ENCODE data around the gene ZNF488.
"Not testable (repeated sequence)": the region's sequence is repeated elsewhere in the genome, so short reads cannot be mapped to it uniquely, and the experiment has no call there.

Gene ZNF488, protein sequence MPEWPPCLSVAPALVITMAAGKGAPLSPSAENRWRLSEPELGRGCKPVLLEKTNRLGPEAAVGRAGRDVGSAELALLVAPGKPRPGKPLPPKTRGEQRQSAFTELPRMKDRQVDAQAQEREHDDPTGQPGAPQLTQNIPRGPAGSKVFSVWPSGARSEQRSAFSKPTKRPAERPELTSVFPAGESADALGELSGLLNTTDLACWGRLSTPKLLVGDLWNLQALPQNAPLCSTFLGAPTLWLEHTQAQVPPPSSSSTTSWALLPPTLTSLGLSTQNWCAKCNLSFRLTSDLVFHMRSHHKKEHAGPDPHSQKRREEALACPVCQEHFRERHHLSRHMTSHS

DNA sequence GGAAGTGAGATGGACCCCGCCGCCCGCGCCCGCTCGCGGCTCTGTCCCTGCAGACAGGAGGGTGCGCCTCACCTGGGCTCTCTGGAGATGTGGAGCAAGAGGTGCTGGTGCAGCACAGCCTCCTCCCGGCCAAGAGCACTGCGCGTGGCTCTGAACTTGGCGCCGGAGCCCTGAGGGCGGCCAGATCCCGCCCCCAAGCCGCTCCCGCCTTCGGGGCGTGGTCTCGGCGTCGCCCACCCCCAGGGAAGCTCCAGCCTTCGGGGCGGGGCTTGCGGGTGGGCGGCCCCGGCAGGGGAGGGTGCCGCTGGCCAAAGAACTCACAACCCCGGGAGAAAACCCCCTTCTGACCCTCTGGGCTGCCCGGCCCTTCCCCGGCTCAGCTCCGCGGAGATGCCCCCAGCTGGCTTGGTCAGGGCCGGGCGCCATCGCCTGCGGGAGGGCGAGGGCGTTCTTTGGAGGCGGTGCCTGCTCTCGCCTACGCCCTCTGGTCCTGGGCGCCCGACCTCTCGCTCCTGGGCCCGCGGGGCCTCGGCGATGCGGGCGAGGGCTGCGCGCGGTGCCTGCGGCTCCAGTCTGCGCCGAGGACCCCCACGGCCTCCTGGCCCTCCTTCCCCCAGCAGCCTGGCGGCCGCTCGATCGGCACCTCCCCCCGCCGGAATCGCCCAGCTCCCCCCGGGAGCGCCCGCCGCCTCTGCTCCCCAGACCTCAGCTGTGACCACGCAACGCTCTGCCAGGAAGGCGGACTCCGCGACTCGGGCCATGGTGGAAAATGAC lies at the start of gene ZNF488:
TSS of gene ZNF488 (minus strand) at position 146 of the 774 bp plus-strand sequence. CDS start 15,464 bp downstream, outside the sequence.
- peak; percentile 54 for DNase-seq

DNA sequence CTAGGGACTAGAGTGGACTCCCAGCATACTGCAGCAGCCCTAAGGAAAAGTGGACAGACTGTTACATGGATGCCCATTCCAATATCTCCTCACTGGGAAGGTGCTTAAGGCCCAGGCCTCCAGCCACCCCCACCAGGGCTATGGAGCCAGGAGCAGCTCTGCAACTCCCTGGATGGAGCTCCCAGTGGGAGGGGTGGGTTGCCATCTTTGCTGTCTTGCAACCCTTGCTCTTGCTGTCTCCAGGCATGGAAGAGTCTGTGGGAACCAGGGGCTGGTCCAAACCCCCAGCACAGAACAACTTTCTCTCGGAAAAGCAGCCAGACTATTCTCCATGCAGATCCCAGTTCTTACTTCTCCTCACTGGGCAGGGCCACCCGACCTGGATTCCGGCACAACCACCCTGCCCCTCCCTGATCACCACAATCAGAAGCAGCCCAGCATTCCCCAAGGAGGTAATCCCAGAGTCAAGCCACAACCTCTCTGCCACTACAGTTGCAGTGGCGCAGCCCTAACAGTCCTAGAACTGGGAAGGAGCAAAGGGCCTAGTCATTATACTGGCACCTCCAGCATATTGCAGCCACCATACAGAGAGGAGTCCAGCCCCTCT lies 41.8 kb upstream of the ZNF488 start:
- no peak for DNase-seq

DNA sequence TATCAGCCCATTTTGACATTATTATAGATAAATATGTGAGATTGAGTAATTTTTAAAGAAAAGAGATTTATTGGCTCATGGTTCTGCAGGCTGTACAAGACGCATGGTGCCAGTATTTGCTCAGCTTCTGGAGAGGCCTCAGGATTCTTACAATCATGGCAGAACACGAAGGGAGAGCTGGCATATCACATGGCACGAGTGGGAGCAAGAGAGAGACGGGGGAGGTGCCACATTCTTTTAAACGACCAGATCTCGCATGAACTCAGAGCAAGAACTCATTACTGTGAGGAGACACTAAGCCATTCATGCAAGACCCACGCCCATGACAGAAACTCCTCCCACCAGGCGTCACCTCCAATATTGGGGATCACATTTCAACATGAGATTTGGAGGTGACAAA lies 40.1 kb upstream of the ZNF488 start:
- no peak for DNase-seq

DNA sequence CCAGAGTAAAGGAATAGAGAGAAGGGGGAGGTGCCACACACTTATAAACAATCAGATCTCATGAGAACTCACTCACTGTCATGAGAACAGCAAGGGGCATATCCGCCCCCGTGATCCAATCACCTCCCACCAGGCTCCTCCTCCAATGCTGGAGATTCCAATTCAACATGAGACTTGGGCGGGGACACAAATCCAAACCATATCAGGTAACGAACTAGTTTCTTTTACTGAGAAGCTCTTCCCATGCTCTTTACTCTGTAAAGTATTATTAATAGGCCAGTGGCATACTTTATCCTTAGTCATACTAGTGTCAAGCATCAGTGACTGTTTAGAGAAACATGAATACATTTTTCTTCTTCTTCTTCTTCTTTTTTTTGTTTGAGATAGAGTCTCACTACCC lies 39.4 kb upstream of the ZNF488 start:
- peak; percentile 15 for DNase-seq

DNA sequence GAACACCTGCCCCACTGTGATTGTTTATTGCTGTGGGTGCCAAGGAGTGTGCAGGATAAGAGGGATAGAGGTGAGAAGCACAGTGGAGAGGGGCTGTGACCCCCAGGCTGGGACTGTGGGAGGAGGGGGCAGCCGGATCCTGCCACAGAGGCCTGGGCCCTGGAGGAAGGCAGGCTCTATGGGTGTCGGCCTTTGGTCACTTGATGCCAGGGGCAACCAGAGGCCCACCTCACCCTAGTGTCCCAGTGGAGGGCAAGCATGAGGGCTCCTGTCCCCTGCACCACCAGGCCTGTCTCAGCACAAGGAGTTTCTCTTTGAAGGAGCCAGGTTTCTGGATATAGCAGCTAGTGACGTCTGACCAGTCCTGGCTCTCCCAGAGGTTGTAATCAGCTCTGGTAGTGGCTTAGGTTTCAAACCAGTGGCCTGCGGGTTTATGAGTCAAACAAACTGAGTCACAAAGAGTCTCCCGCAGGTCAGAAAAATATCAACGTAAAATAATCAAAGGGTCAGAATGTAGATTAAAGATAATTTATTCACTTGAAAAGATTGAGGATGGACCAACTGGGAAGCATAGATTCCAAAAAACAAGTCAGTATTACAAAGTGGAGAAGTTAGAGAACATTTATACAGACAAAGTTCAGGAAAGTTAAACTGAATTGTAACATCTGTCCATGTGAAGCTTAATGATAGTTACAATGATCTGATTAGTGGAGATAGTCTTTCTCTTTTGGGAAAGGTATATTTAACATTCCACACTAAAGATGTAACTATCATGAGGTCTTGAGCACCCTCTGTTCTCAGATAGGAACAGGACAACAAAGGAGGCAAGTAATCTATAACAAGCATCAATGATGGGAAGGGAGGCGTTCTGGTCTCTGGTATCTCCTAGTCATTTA lies 37.2 kb upstream of the ZNF488 start:
- DNase-seq = peak; percentile 80

DNA sequence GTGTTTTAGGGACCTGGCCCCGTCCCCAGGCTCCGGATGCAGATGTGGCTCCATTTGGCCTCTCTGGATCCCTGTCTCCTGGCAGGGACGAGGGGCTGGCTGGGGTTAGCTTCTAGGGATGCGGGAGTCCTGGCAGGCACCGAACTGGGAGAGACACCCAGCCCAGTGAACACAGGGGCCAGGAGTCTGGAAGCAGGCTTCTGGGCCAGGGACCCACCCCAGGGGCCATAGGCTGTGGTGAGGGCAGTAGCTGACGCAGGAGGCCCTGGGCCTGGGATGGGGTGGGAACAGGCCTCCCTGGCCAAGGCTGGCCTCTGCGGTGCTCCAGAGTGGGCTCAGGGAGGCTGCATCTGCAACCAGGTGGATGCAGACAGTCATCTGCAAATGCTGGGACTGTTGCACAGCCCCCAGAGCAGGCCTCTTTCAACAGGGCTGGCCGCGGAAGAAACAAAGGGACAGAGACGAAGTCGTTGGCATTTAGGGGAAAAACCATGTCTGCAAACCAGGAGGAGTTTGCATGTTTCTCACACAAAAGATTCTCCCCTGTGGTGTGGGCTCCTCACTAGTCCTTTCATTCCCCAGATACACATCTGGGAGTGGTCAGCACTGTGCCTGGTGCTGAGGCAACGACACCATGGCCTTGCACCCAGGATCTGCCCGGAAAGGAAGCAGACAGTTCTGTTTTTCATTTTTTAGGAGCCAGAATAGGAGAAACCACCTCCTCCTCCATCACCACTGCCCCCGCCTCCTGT lies 36.4 kb upstream of the ZNF488 start:
- DNase-seq = no peak

DNA sequence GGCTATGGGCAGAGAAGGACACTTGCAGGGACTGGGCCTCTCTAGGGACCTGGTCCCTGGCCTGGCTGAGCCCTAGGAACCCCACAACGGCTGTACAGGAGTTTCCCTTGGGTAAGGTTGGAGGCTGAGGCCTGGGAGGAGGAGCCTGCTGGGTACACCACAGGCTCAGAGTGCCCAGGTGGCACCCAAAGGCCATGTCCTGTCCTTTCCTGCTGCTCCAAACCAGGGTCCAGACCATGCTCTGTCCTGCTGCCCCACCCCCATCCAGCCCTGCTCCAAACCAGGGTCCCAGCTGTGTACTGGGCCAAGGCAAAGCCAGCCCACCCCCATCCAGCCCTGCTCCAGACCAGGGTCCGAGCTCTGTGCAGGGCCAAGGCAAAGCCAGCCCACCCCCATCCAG lies 35.3 kb upstream of the ZNF488 start:
- no peak for DNase-seq

DNA sequence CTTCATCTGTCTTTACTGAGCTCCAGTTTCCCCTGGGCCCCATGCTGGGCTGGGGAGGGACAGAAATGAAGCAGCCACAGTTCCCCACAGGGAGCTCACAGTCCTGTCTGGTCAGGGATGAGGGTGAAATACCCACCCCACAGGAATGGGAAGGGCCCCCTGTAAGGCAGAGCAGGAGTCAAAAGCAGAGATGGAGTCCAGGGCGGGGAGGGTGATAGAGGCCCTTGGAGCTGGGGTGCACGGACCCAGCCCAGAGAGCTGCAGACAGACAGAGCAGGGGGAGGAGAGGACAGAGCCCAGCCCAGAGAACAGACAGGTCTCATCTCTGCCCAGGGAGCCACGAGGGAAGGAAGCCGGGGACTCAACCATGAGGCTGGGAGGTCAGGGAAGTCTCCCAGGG lies 34.9 kb upstream of the ZNF488 start:
- no peak for DNase-seq

DNA sequence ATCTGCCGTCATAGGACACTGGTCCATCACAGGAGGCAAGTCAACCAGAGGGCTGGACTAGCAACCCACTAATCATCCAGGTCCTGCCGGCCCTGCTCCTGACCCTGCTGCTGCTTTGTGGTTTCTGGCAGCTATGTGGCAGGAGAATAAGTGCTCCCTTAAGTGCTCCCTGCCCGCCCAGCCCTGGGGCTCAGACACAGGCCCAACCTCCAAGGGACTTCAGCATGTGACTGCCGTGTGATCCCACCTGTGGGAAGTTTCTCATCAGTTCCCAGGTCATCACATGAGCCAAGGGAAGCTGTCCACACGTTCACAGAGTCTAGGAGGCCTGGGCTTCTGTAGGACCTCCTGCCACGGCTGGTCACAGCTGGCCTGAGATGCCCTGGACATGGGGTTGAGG lies 34.2 kb upstream of the ZNF488 start:
- DNase-seq = no peak

DNA sequence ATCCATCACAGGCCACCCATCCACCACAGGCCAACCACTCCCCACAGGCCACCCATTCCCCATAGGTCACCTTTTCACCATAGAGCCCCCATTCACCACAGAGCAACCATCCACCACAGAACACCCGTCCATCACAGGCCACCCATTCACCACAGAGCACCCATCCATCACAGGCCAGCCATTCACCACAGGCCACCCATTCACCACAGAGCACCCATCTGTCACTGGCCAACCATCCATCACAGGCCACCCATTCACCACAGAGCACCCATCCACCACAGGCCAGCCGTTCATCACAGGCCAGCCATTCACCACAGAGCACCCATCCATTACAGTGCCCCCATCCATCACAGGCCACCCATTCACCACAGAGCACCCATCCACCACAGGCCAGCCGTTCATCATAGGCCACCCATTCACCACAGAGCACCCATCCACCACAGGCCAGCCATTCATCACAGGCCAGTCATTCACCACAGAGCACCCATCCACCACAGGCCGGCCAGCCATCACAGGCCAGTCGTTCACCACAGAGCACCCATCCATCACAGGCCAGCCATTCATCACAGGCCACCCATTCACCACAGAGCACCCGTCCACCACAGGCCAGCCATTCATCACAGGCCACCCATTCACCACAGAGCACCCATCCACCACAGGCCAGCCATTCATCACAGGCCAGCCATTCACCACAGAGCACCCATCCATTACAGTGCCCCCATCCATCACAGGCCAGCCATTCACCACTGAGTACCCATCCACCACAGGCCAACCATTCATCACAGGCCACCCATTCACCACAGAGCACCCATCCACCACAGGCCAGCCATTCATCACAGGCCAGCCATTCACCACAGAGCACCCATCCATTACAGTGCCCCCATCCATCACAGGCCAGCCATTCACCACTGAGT lies 32.5 kb upstream of the ZNF488 start:
- not testable (repeated sequence) for DNase-seq

DNA sequence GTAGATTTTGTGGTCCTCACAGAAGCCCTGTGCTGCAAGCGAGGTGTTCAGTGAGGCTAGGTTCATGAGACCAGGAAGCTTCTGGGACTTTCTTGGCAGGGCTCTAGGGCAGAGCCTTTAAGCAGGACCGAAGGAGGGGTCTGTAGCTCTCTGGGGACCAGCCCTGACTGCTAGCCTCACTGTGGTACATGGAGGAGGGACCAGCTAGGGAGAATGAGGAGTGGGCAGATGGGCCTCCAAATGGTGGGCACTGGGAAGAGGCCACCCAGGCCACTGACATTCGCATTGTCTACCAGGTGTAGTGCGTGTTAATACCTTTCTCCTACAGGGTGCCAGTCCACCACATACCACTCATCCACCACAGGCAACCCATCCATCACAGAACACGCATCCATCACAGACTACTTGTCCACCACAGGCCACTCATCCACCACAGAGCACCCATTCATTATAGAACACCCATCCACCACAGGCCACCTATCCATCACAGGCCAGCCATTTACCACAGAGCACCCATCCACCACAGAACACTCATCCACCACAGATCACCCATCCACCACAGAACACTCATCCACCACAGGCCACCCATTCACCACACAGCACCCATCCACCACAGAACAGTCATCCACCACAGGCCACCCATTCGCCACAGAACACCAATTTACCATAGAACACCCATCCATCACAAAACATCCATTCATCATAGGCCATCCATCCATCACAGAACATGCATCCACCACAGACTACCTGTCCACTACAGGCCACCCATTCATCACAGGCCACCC lies 31.6 kb upstream of the ZNF488 start:
- no peak for DNase-seq

DNA sequence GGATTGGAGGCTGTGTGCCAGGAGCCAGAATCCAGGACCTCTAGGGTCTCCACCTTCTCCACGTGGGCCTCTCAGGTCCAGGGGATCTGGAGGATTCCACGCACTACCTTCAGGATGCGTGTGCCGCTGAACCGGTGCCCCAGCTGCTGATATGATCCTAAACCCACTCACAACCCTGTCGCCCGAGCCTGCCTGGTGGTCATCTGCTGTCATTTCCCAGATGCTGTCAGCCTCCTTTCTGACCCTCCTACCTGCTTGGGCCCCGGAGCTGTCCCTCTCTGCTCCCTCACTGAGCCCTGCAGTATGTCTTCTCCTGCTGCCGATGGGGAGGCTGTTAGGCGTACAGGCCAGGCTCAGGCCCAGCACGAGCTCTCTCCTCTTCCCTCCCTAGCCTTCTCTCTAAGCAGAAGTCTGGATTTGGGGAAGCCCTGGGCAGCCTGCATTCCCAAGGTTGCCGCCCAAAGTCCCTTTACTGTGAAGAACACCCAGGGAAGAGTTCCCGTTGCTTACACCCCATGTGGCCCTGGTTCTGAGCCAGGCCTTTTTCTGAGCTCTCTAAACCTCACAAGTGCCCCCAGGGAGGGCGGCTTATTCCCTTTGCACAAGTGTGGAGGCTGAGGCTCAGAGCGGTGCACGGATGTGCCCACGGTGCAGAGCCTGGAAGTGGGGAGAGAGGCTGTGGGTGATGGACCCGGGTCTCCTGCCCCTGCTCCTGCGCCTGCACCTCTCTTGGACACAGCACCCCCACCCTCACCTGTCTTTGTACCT lies 30.8 kb upstream of the ZNF488 start:
- no peak for DNase-seq

DNA sequence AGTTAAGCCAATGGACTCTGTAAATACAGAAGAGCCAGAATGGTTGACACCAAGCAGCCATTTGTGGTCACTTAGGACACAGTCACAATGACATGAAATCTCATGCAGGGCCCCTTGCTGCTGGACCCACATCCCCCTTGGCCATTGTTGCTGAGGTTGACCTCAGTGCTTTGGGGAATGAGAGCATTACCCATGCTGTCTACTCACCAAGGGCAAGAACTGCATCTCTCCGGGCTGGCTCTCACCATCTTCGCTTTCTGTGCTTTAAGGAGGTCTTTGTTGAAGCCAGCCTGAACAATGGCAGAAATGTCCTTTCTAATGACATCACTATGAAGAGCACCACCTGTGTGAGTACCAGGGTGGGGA lies 30.1 kb upstream of the ZNF488 start:
- DNase-seq = no peak

DNA sequence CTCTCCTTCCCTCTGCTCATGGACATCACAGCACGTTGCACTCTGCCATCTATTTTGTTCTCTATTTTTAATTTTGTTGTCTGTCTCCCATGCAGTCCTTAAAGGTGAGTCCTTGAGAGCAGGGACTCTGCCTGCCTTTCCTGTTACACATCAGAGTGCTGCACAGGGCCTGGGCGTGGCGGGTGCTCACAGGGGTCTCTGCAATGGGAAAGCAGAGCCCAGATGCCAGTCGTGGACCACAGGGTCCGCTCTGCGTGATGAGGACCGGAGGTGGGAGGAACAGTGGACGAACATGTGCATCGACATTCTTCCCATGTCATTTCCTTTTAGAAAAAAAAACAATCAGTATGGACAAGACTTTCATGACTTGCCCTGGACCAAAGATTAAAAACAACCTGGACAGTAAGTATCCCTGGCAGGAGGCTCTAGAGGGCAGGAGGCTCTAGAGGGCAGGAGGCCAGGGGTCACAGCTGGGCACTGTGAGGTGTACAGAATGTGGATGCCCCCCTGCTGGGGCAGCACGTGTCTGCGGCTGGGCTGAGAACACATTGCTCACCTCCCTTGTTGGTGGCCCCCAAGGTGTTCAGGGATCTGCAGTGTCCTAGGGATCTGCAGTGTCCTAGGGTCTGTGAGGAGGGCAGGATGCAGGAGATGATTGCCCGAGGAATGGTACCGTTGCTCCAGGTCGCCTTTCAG lies 29.6 kb upstream of the ZNF488 start:
- DNase-seq = no peak

DNA sequence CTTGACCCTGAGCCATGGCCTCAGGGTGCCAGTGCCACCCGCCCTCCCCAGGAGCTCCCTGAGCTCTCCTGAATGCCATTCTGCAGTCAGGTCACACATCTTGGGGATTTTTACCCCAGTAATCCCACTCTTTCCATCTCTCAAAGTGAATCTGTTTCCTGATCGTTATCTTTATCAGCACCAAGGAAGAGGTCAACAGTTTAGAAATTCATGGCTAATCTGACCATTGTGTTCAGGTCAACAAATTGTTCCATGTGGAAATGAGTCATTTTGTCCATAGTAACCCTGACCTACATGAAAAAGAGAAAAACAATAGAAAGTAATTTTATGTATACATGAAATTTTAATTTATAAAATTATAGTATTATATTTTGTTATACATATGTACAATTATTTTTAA lies 28.8 kb upstream of the ZNF488 start:
- DNase-seq = peak; percentile 4

DNA sequence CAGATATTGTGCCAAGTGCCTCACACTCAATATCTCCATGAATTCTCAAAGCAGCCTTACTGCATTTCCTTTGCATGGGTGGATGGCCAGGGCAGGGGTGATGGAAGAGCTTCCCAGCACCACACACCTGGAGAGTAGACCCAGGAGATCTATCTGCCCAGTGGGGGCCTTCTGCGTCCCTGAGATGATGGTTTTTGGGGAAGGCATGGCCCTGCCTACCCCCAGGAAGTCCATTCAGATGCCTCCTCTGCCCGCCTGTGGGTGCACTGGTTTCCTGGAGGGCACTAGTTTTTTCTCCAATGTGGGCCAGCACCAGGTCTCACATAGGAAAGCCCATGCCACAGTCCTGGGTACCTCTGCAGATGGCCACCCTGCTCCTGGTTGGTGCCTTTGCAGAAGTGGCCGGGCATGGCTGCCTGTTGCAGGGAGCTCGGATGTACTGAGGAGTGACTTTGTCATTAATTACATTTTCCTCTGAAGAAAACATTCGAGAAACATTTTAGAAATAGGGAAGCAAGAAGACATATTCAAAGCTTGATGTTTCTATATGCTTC lies 28.2 kb upstream of the ZNF488 start:
- no peak for DNase-seq

DNA sequence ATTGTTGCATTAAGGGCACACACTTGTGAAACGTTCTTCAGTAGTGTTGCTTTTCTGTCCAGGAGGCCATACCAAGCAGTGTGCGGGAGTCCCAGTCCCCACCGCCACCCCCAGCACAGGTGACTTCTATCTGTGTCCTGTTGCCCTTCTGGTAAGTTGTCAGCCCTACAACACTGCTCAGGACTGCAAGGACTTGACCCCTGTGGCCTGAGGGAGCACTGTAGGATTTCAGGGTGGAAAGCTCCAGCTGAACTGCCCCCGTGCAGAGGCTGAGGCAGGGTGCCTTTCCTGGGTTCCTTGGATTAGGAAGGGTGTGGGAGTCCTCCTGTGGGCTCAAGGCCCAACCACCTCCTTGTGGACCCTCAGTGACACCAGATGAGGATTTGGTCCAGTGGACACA lies 26.8 kb upstream of the ZNF488 start:
- DNase-seq = no peak

DNA sequence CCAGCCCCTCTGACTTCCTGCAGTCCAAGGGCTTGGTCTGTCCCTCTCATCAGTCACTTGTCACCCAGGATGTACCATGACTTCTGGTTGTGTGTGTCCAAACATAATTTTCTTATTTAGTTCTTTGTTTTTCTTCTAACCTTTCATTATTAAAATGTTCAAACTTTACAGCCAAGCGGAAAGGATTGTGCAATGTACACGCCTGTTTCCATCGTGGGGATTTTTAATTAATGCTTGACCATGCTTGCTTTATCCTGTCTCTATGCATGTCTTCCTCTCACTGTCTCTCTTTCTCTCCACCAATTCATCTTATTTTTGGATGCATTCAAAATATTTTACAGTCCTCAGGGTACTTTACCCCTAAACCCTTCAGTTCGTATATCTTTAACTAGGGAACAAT lies 26.2 kb upstream of the ZNF488 start:
- no peak for DNase-seq

DNA sequence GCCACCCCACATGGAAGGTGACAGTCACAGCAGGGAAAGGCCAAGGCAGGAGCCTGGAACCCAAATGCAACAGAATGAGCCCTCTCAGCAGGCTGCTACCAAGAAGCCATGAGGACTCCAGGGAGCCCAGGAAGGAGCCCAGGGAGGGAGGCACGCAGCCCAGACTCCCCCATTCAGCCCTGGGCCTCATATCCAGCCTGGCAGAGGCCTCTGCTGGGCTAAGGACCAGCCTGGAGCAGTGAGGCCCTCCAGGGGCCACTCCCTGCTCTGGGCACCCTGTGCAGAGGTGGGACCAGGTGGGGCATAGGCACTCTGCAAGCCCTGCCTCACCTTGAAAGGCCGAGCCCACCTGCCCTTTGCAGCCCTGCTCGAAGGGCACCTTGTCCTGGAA lies 25.8 kb upstream of the ZNF488 start:
- DNase-seq = no peak
